Glutamatergic neuron (in vitro differentiated cells): ENCODE results near the gene SLC17A6. TPM values are rescaled to one million over a fixed set of nuclear protein-coding genes. Genes with fewer than 3 reads are reported as not detected.
A peak's percentile ranks its signal among the peaks of the same experiment; 100 is the strongest.

ENCODE experiments used
- DNase-seq: peaks from one replicate; pipeline ENCODE4 v3.0.0; 2022
- H3K27ac Mint-ChIP-seq: one replicate; pipeline ENCODE4 v1.8.0; 2020; ENCODE audit warnings: mild to moderate bottlenecking, mixed read lengths, inconsistent platforms; ENCODE audit not compliant: unreplicated experiment
- H3K27me3 Mint-ChIP-seq: one replicate; pipeline ENCODE4 v1.8.0; 2020; ENCODE audit warnings: mild to moderate bottlenecking, moderate library complexity, mixed read lengths, inconsistent platforms; ENCODE audit not compliant: unreplicated experiment
- H3K36me3 Mint-ChIP-seq: one replicate; pipeline ENCODE4 v1.8.0; 2020; ENCODE audit warnings: mild to moderate bottlenecking, mixed read lengths, inconsistent platforms; ENCODE audit not compliant: unreplicated experiment
- H3K4me1 Mint-ChIP-seq: one replicate; pipeline ENCODE4 v1.8.0; 2020; ENCODE audit warnings: mild to moderate bottlenecking, low read depth, mixed read lengths, inconsistent platforms; ENCODE audit not compliant: unreplicated experiment
- H3K4me3 Mint-ChIP-seq: one replicate; pipeline ENCODE4 v1.8.0; 2020; ENCODE audit warnings: mild to moderate bottlenecking, mixed read lengths, inconsistent platforms; ENCODE audit not compliant: unreplicated experiment
- H3K9me3 Mint-ChIP-seq: one replicate; pipeline ENCODE4 v1.8.0; 2020; ENCODE audit warnings: mild to moderate bottlenecking, moderate library complexity, mixed read lengths, inconsistent platforms; ENCODE audit not compliant: unreplicated experiment
- CTCF ChIP-seq: fragments of 200-600 bp; sonication (generic); IDR thresholded peaks from one replicate; pipeline ENCODE4 v1.5.0; 2021; ENCODE audit not compliant: partially characterized antibody, unreplicated experiment
- total RNA-seq: library from RNA; stranded (reverse); fragmentation: NEBNext Ultra II Directional; extraction: Animal tissue kit (Norgen Biotek cat#: 25700); gene quantifications from one replicate; pipeline ENCODE4 v1.2.1, GENCODE V29; 2021; ENCODE audit not compliant: unreplicated experiment

The SLC17A6 gene
- total RNA-seq, 1 donor from 2014 or later, result 170 TPM

DNA sequence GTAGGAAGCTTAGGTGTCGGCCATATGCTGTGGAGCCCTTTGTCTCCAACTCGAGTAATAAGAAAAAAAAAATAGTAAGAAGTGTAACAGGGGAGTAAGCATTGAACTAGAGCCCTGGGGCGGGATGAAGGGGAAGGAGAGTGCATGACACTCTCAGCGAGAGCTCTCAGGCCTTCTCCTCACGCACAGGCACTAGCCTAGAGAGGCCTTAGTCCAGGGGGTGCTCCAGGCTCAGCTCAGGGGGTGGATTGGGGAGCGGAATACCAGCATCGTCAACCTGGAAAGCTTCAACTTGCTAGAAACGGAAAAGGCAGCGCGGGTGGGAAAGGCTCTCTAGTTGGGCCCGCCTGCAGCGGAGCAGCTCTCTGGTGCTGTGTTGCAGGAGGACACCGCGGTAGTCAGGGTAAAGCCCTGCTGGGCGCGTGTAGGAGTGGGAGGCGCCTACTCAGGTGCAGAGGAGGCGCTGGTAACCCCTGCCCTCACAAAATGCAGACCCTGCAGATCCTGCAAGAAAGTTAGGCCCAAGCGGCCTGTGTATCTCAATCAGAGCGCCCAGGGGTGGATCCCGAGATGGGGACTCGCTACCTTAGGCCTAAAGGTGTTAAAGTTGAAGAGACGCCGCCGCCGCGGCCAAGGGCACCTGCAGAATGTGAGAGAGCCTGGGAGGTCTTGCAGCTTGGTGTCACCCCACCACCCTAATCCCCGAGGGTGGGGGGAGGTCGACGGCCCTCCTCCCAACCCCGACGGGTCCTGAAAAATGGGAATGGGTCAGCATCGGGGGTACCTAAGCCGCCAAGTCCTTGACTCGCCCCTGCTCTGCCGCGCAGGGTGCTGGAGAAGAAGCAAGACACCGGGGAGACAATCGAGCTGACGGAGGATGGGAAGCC, 2.8 kb downstream of the SLC17A6 start:
- no peak for TF ChIP-seq CTCF
- Mint-ChIP-seq H3K27ac (peak overlapping the region; percentile 100), H3K27me3 (peaks cover 55% of the 10 kb centered on the region), H3K36me3 (peaks cover 26% of the 10 kb centered on the region), H3K4me3 (peak overlapping the region; percentile 96), H3K9me3 (peaks cover 73% of the 10 kb centered on the region), H3K4me1 (peaks cover 30% of the 10 kb centered on the region)
- DNase-seq, result peak; percentile 57

GRCh38 chr11:22341588-22341931, 3.4 kb downstream of the SLC17A6 start:
- H3K27ac Mint-ChIP-seq, result peak overlapping the region; percentile 100
- no peak for TF ChIP-seq CTCF
- peaks cover 77% of the 10 kb centered on the region for H3K9me3 Mint-ChIP-seq
- DNase-seq, result peak; percentile 73
- peaks cover 55% of the 10 kb centered on the region for H3K27me3 Mint-ChIP-seq
- H3K4me1 Mint-ChIP-seq, result peaks cover 36% of the 10 kb centered on the region
- H3K36me3 Mint-ChIP-seq, result peaks cover 31% of the 10 kb centered on the region
- H3K4me3 Mint-ChIP-seq, result peak overlapping the region; percentile 96

GRCh38 chr11:22342211-22343031, 4.2 kb downstream of the SLC17A6 start:
- Mint-ChIP-seq H3K36me3 (peaks cover 31% of the 10 kb centered on the region), H3K4me1 (peaks cover 40% of the 10 kb centered on the region), H3K27ac (peak overlapping the region; percentile 100), H3K27me3 (peaks cover 49% of the 10 kb centered on the region), H3K4me3 (peak overlapping the region; percentile 96), H3K9me3 (peaks cover 72% of the 10 kb centered on the region)
- TF ChIP-seq CTCF, result no peak
- no peak for DNase-seq

GRCh38 chr11:22343032-22343324, 4.8 kb downstream of the SLC17A6 start:
- no peak for TF ChIP-seq CTCF
- H3K4me1 Mint-ChIP-seq, result peaks cover 44% of the 10 kb centered on the region
- DNase-seq, result no peak
- H3K36me3 Mint-ChIP-seq, result peaks cover 31% of the 10 kb centered on the region
- peak overlapping the region; percentile 96 for H3K4me3 Mint-ChIP-seq
- peaks cover 68% of the 10 kb centered on the region for H3K9me3 Mint-ChIP-seq
- peak overlapping the region; percentile 100 for H3K27ac Mint-ChIP-seq
- peaks cover 43% of the 10 kb centered on the region for H3K27me3 Mint-ChIP-seq
